Esophagus squamous epithelium (tissue), 5 donors: Measurements from ENCODE around the gene NOS1. TPM values are rescaled to one million over a fixed set of nuclear protein-coding genes. Genes with fewer than 3 reads are reported as not detected.

Source experiments
- DNase-seq: peaks from one replicate; lab custom pipeline; 2025; lab: John Stamatoyannopoulos, UW
- H3K27ac ChIP-seq, 4 donors: fragments of 200-600 bp; sonication (generic); one replicate each; pipeline ENCODE4 v1.5.1; 2016 to 2019; ENCODE audit warnings: mild to moderate bottlenecking in 1 of 4
- H3K27me3 ChIP-seq, 4 donors: fragments of 200-600 bp; sonication (generic); 1 replicate in 3 of 4; 2 replicates in 1 of 4; pipeline versions ENCODE4 v1.5.1 to v1.6.0; 2017 to 2021; ENCODE audit warnings: antibody characterized with exemption in 1 of 4
- H3K36me3 ChIP-seq, 3 donors: fragments of 200-600 bp; sonication (generic); one replicate each; pipeline ENCODE4 v1.5.1; 2016 to 2019
- H3K4me1 ChIP-seq, 3 donors: fragments of 200-600 bp; sonication (generic); one replicate each; pipeline ENCODE4 v1.5.1; 2017 to 2019
- H3K4me3 ChIP-seq, 4 donors: fragments of 200-600 bp; sonication (generic); 1 replicate in 3 of 4; 2 replicates in 1 of 4; pipeline ENCODE4 v1.5.1; 2016 to 2019; ENCODE audit warnings: mild to moderate bottlenecking in 2 of 4, moderate library complexity in 1 of 4
- H3K9me3 ChIP-seq, 3 donors: fragments of 200-600 bp; sonication (generic); one replicate each; pipeline ENCODE4 v1.5.1; 2016 to 2019
- CTCF ChIP-seq, 6 experiments: fragments of 450-650 bp in 4 of 6; fragments of 200-600 bp in 2 of 6; sonication (generic) in 2 of 6; IDR thresholded peaks; one replicate each; pipeline ENCODE4 v1.5.1; 2016 to 2019; ENCODE audit warnings: antibody characterized with exemption in 6 of 6, mild to moderate bottlenecking in 4 of 6, moderate library complexity in 4 of 6
- POLR2A ChIP-seq, 4 donors: fragments of 450-650 bp; IDR thresholded peaks; one replicate each; pipeline ENCODE4 v1.6.1; 2017; ENCODE audit warnings: antibody characterized with exemption in 4 of 4, mild to moderate bottlenecking in 4 of 4, moderate library complexity in 3 of 4
- WGBS, 2 donors: methylation state at CpG; one replicate each; pipeline ENCODE4 v1.1.5; 2018; 5-methylcytosine and 5-hydroxymethylcytosine counted together
- intact Hi-C: fragments of 100-400 bp; cut with DNase I; formaldehyde crosslinking; loops from one replicate; pipeline ENCODE4 v1.15.0; 2022
- total RNA-seq, 4 donors: library from RNA; depleted of rRNA; stranded (reverse); fragments of >200 nt; gene quantifications; one replicate each; pipeline ENCODE4 v1.1.0, GENCODE V29; 2016
- donor health status: DM: yes; HTN: yes; CAD: no.

The NOS1 gene
- total RNA-seq, 4 donors from 2014 or later = 0.49 to 1.9 (median 1.5) TPM

GRCh38 chr12:117178745-117179144 lies 182.7 kb downstream of the NOS1 start:
- Histone ChIP-seq H3K4me3 (no peak overlapping the region), H3K36me3 (peaks cover 3 to 100% (median 4%) of the 10 kb centered on the region in 3 donors), H3K9me3 (no peaks in the 10 kb centered on the region), H3K27ac (no peak overlapping the region), H3K27me3 (no peaks in the 10 kb centered on the region), H3K4me1 (no peaks in the 10 kb centered on the region)
- DNase-seq = no peak
- intact Hi-C loops = no loop called here
- TF ChIP-seq POLR2A (IDR thresholded peaks at IDR 0.05) (no peak), CTCF (IDR thresholded peaks at IDR 0.05) (no peak)
- WGBS, 2 donors = 96 to 97% methylated on average over 2 of the region's 2 CpGs

DNA sequence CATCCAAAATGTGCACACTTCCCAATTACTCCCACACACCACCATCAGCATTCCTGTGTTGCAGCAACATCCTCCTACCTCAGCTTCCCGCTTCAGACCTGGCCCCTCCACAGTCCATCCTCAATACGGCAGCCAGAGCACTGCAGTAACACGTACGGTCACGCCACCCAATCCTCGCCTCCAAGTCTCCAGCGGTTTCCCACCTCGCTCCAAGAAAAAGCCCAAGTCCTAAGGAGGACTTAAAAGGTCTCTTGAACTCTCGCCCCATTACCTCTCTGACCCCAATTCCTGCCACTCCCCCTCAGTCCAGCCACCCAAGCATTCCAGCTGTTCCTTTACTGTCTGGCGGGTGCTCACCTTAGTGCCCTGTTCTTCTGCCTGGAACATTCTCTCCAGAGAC lies 183.1 kb downstream of the NOS1 start:
- Histone ChIP-seq H3K27me3 (no peaks in the 10 kb centered on the region), H3K36me3 (peaks cover 6 to 100% (median 8%) of the 10 kb centered on the region in 3 donors), H3K27ac (no peak overlapping the region), H3K9me3 (no peaks in the 10 kb centered on the region), H3K4me1 (no peaks in the 10 kb centered on the region), H3K4me3 (no peak overlapping the region)
- WGBS, 2 donors = 89 to 97% methylated on average over 10 of the region's 10 CpGs
- no peak for DNase-seq
- no peak for TF ChIP-seq POLR2A (IDR thresholded peaks at IDR 0.05)
- no peak for TF ChIP-seq CTCF (IDR thresholded peaks at IDR 0.05)
- intact Hi-C loops = no loop called here

DNA sequence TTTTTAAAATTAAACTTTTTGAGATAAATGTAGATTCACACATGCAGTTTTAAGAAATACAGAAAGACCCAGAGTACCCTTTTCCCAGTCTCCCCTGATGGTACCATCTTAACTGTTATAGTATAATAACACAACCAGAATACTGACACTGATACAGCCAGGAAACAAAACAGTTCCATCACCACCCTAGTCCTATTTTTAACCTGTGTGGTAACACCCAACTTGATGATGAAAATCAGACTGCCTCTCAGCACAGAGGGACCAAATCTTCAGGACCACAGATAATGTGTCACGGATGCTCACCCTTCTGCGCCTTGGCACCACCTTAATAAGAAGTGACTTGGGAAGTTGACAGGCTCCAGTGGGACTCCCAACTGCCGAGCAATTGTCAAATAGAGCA lies 189.3 kb downstream of the NOS1 start:
- Histone ChIP-seq H3K4me3 (no peak overlapping the region), H3K27ac (no peak overlapping the region), H3K9me3 (no peaks in the 10 kb centered on the region), H3K4me1 (no peaks in the 10 kb centered on the region), H3K27me3 (no peaks in the 10 kb centered on the region), H3K36me3 (peaks cover 6 to 100% (median 15%) of the 10 kb centered on the region in 3 donors)
- intact Hi-C loops = no loop called here
- WGBS, 2 donors = 97 to 100% methylated on average over 3 of the region's 3 CpGs
- TF ChIP-seq POLR2A (IDR thresholded peaks at IDR 0.05) = no peak
- TF ChIP-seq CTCF (IDR thresholded peaks at IDR 0.05) = no peak
- DNase-seq = no peak

- H3K27ac ChIP-seq = no peak overlapping the region
- H3K4me1 ChIP-seq = no peaks in the 10 kb centered on the region
- DNase-seq = no peak
- no peak overlapping the region for H3K4me3 ChIP-seq
- H3K36me3 ChIP-seq = peaks cover 6 to 100% (median 14%) of the 10 kb centered on the region in 3 donors
- H3K27me3 ChIP-seq = no peaks in the 10 kb centered on the region
- TF ChIP-seq POLR2A (IDR thresholded peaks at IDR 0.05) (no peak), CTCF (IDR thresholded peaks at IDR 0.05) (no peak)
- intact Hi-C loops = no loop called here
- WGBS, 2 donors = 62 to 92% methylated on average over 2 of the region's 2 CpGs
- H3K9me3 ChIP-seq = no peaks in the 10 kb centered on the region
Observed at GRCh38 chr12:117171499-117172162, 189.8 kb downstream of the NOS1 start.

- no peak for DNase-seq
- TF ChIP-seq CTCF (IDR thresholded peaks at IDR 0.05) (no peak), POLR2A (IDR thresholded peaks at IDR 0.05) (no peak)
- 91 to 97% methylated on average over 3 of the region's 3 CpGs for WGBS, 2 donors
- H3K36me3 ChIP-seq = peaks cover 6 to 100% (median 22%) of the 10 kb centered on the region in 3 donors
- intact Hi-C loops = no loop called here
- no peak overlapping the region for H3K4me3 ChIP-seq
- no peaks in the 10 kb centered on the region for H3K27me3 ChIP-seq
- H3K9me3 ChIP-seq = no peaks in the 10 kb centered on the region
- H3K27ac ChIP-seq = no peak overlapping the region
- peaks cover 0 to 6% (median 0%) of the 10 kb centered on the region in 3 donors for H3K4me1 ChIP-seq
Observed at GRCh38 chr12:117169548-117169947, 191.9 kb downstream of the NOS1 start.
